Kidney (tissue), 14 donors: ENCODE data around the gene ANXA8. TPM values are rescaled to one million over a fixed set of nuclear protein-coding genes. Genes with fewer than 3 reads are reported as not detected.

ENCODE experiments used
- DNase-seq, 5 donors: peaks; one replicate each; pipeline ENCODE4 v3.0.0-alpha.2; 2013 to 2020
- FAIRE-seq: peaks from 2 replicates; lab custom pipeline; 2012; peaks lifted over from hg19 to GRCh38; lab: Jason Lieb, UNC
- H3K27ac ChIP-seq, 2 donors: one replicate each; pipeline ENCODE4 v1.7.0; 2013; ENCODE audit warnings: low read depth in 2 of 2, low read length in 2 of 2, inconsistent platforms in 1 of 2
- H3K27me3 ChIP-seq: one replicate; pipeline ENCODE4 v1.7.1; 2013; ENCODE audit warnings: low read length, inconsistent platforms; ENCODE audit not compliant: control insufficient read depth, insufficient read depth
- H3K36me3 ChIP-seq, 3 donors: one replicate each; pipeline versions ENCODE4 v1.7.0 to v1.7.1; 2013; ENCODE audit warnings: low read length in 3 of 3, control low read depth in 1 of 3, inconsistent platforms in 1 of 3; ENCODE audit not compliant: insufficient read depth in 3 of 3, control insufficient read depth in 2 of 3
- H3K4me1 ChIP-seq, 3 donors: one replicate each; pipeline versions ENCODE4 v1.7.0 to v1.7.1; 2013; ENCODE audit warnings: low read length in 3 of 3, inconsistent platforms in 1 of 3, low read depth in 1 of 3; ENCODE audit not compliant: control insufficient read depth in 2 of 3, insufficient read depth in 2 of 3
- H3K4me3 ChIP-seq, 3 donors: one replicate each; pipeline versions ENCODE4 v1.7.0 to v1.8.1; 2013; ENCODE audit warnings: low read length in 3 of 3, control low read depth in 1 of 3, inconsistent platforms in 1 of 3
- H3K9ac ChIP-seq, 3 donors: one replicate each; pipeline versions ENCODE4 v1.7.0 to v1.7.1; 2013; ENCODE audit warnings: low read length in 3 of 3, control low read depth in 1 of 3, inconsistent platforms in 1 of 3
- H3K9me3 ChIP-seq, 3 donors: one replicate each; pipeline versions ENCODE4 v1.7.0 to v1.7.1; 2013; ENCODE audit warnings: low read length in 3 of 3, control low read depth in 1 of 3, inconsistent platforms in 1 of 3; ENCODE audit not compliant: control insufficient read depth in 2 of 3, insufficient read depth in 1 of 3
- CTCF ChIP-seq: IDR thresholded peaks from 3 replicates; pipeline ENCODE4 v1.5.1; 2012; ENCODE audit warnings: mild to moderate bottlenecking, moderate library complexity, borderline replicate concordance; ENCODE audit not compliant: insufficient read depth; ENCODE audit errors: extremely low read depth
- intact Hi-C: fragments of 100-400 bp; cut with DNase I; formaldehyde crosslinking; loops from one replicate; pipeline ENCODE4 v1.11.1; 2022
- polyA plus RNA-seq: library from polyadenylated mRNA; stranded (reverse); fragments of 350-450 nt; fragmentation: Illumina TruSeq; extraction: RNeasy Lipid Tissue Mini Kit (QIAGEN cat#74804); gene quantifications from one replicate; pipeline ENCODE4 v1.2.3, GENCODE V29; 2014; ENCODE audit warnings: low read depth, low replicate concordance; ENCODE audit not compliant: insufficient read depth
- total RNA-seq: library from RNA; stranded (reverse); fragmentation: NEBNext Ultra II Directional; extraction: Animal tissue kit (Norgen Biotek cat#: 25700); gene quantifications from one replicate; pipeline ENCODE4 v1.2.1, GENCODE V29; 2021
- donor health status: control.
- donor health status: control.
- donor health status: control.
- donor health status: control.
- donor health status: control.
- donor health status: DM: yes; HTN: yes; CAD: no.
- donor health status: Normal renal cell carcinoma (clear cell type).

Gene ANXA8
- total and polyA plus RNA-seq, 2 donors from 2014 or later: 0.16 TPM; not detected in 1

DNA sequence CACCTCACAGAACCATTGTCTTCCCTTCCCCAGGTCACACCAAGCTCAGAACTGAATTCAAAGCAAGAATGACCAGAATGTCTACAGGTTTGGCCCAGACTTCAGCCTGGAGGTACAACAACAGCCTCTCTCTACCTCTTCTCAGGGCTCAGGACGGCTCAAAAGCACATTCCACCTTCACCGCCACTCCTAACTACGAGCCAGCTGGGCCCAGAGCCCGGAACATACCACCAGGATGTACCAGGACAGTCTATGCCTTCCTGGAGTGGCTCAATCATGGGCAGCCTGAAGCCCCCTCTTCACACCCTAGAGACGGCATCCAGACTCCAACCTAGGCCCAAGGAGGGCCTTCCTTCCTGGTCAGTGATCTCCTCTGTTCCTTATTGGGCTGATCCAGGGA is 41.6 kb downstream of the ANXA8 start:
- Histone ChIP-seq H3K27me3 (no peaks in the 10 kb centered on the region), H3K27ac (no peak overlapping the region), H3K9ac (no peak overlapping the region), H3K4me1 (no peaks in the 10 kb centered on the region), H3K9me3 (peaks cover 0 to 19% (median 0%) of the 10 kb centered on the region in 3 donors), H3K4me3 (no peak overlapping the region), H3K36me3 (no peaks in the 10 kb centered on the region)
- DNase-seq: no peak
- no peak for TF ChIP-seq CTCF
- intact Hi-C loops: no loop called here
- no peak for FAIRE-seq

- H3K36me3 ChIP-seq: no peaks in the 10 kb centered on the region
- H3K27me3 ChIP-seq: no peaks in the 10 kb centered on the region
- H3K9ac ChIP-seq: no peak overlapping the region
- H3K4me3 ChIP-seq: no peak overlapping the region
- H3K4me1 ChIP-seq: no peaks in the 10 kb centered on the region
- intact Hi-C loops: no loop called here
- H3K27ac ChIP-seq: no peak overlapping the region
- no peak for TF ChIP-seq CTCF
- H3K9me3 ChIP-seq: peaks cover 0 to 19% (median 0%) of the 10 kb centered on the region in 3 donors
- FAIRE-seq (no peak), DNase-seq (no peak)
Observed at GRCh38 chr10:47441938-47442337, 42.0 kb downstream of the ANXA8 start.

- Histone ChIP-seq H3K9me3 (peaks cover 0 to 6% (median 0%) of the 10 kb centered on the region in 3 donors), H3K9ac (no peak overlapping the region), H3K27ac (no peak overlapping the region), H3K4me3 (no peak overlapping the region), H3K27me3 (no peaks in the 10 kb centered on the region), H3K36me3 (no peaks in the 10 kb centered on the region), H3K4me1 (no peaks in the 10 kb centered on the region)
- no peak for FAIRE-seq
- TF ChIP-seq CTCF: no peak
- DNase-seq: no peak
- intact Hi-C loops: no loop called here
Observed at GRCh38 chr10:47440207-47440606, 43.7 kb downstream of the ANXA8 start.
